LoVo (cell line): Measurements from ENCODE around the gene ADNP.
"Not testable (repeated sequence)": the region's sequence is repeated elsewhere in the genome, so short reads cannot be mapped to it uniquely, and the experiment has no call there.

ENCODE experiments used
- DNase-seq: peaks from one replicate; pipeline ENCODE4 v3.0.0-alpha.2; 2016; ENCODE audit warnings: low spot score

ADNP gene

GRCh38 chr20:50931306-50932015, at the start of gene ADNP:
ADNP (minus strand) TSS chr20:50931437; CDS start chr20:50903996, 27,441 bp downstream.
- peak; percentile 91 for DNase-seq

- DNase-seq, result no peak
These were observed 48.9 kb upstream of the ADNP start for GRCh38 chr20:50980071-50980681.

GRCh38 chr20:50978533-50978932, 47.3 kb upstream of the ADNP start:
- not testable (repeated sequence) for DNase-seq

GRCh38 chr20:50977066-50978021, 46.1 kb upstream of the ADNP start:
- no peak for DNase-seq

GRCh38 chr20:50975701-50976330, 44.6 kb upstream of the ADNP start:
- no peak for DNase-seq

- DNase-seq, result no peak
These were observed 38.7 kb upstream of the ADNP start for GRCh38 chr20:50969912-50970311.

GRCh38 chr20:50969435-50969834, 38.2 kb upstream of the ADNP start:
- DNase-seq, result no peak

GRCh38 chr20:50968289-50968688, 37.1 kb upstream of the ADNP start:
- no peak for DNase-seq

- DNase-seq, result no peak
These were observed 36.3 kb upstream of the ADNP start for GRCh38 chr20:50967586-50967985.

- no peak for DNase-seq
These were observed 28.4 kb upstream of the ADNP start for GRCh38 chr20:50959543-50960126.

GRCh38 chr20:50958615-50959542, 27.6 kb upstream of the ADNP start, which contains the start of gene MOCS3:
MOCS3 (plus strand) TSS chr20:50958818; CDS start chr20:50958843, 25 bp downstream.
- peak; percentile 91 for DNase-seq

GRCh38 chr20:50957798-50958614, 26.8 kb upstream of the ADNP start, which contains the start of gene DPM1:
DPM1 (minus strand) TSS chr20:50958532; CDS start chr20:50958523, 9 bp downstream.
- peak; percentile 91 for DNase-seq

- DNase-seq, result peak; percentile 8
These were observed 26.0 kb upstream of the ADNP start for GRCh38 chr20:50957276-50957675.

GRCh38 chr20:50953821-50954220, 22.6 kb upstream of the ADNP start:
- no peak for DNase-seq

GRCh38 chr20:50953196-50953595, 22.0 kb upstream of the ADNP start:
- DNase-seq, result no peak

- DNase-seq, result no peak
These were observed 17.0 kb upstream of the ADNP start for GRCh38 chr20:50948132-50948785.

- no peak for DNase-seq
These were observed 11.8 kb upstream of the ADNP start for GRCh38 chr20:50943069-50943468.

- DNase-seq, result no peak
These were observed 2.4 kb upstream of the ADNP start for GRCh38 chr20:50933589-50933988.

- DNase-seq, result no peak
These were observed 1.5 kb upstream of the ADNP start for GRCh38 chr20:50932691-50933280.
